Activated naive CD4-positive, alpha-beta T cell treated with anti-CD3 and anti-CD28 coated beads, Interleukin-2, amount 50 U/mL, for 72 hours (primary cell): ENCODE data around the gene DNAI7. TPM values are rescaled to one million over a fixed set of nuclear protein-coding genes. Genes with fewer than 3 reads are reported as not detected.

Experiments used
- ATAC-seq, 2 donors: fragments of 150-1000 bp; cut with Tn5 transposase; 2 replicates each; pipeline ENCODE4 v1.10.0; 2021; ENCODE audit warnings: mild to moderate bottlenecking in 2 of 2, moderate library complexity in 2 of 2
- DNase-seq, 2 donors: peaks; one replicate each; pipeline ENCODE4 v3.0.0; 2021 to 2022; ENCODE audit warnings: low spot score in 2 of 2
- H3K27ac Mint-ChIP-seq, 2 donors: one replicate each; pipeline ENCODE4 v1.8.0; 2022; ENCODE audit warnings: mild to moderate bottlenecking in 2 of 2, mixed read lengths in 2 of 2
- H3K36me3 Mint-ChIP-seq, 2 donors: one replicate each; pipeline ENCODE4 v1.8.0; 2022; ENCODE audit warnings: mixed read lengths in 2 of 2
- H3K9me3 Mint-ChIP-seq, 2 donors: one replicate each; pipeline ENCODE4 v1.8.0; 2022; ENCODE audit warnings: mixed read lengths in 2 of 2
- total RNA-seq, 2 donors: library from RNA; stranded (reverse); gene quantifications; one replicate each; pipeline ENCODE4 v1.2.3, GENCODE V29; 2022

Gene DNAI7
- total RNA-seq, 2 donors from 2014 or later = 0.35 TPM; not detected in 1

GRCh38 chr12:25190793-25191192 is 4.2 kb downstream of the DNAI7 start:
- H3K9me3 Mint-ChIP-seq = no peaks in the 10 kb centered on the region
- DNase-seq = no peak
- H3K27ac Mint-ChIP-seq = no peak overlapping the region
- no peak for ATAC-seq
- H3K36me3 Mint-ChIP-seq = peaks cover 9 to 10% of the 10 kb centered on the region in 2 donors

GRCh38 chr12:25189656-25190055 is 5.3 kb downstream of the DNAI7 start:
- H3K9me3 Mint-ChIP-seq = no peaks in the 10 kb centered on the region
- DNase-seq = no peak
- no peaks in the 10 kb centered on the region for H3K36me3 Mint-ChIP-seq
- H3K27ac Mint-ChIP-seq = no peak overlapping the region
- ATAC-seq = no peak

GRCh38 chr12:25187781-25188180 is 7.2 kb downstream of the DNAI7 start:
- H3K36me3 Mint-ChIP-seq = no peaks in the 10 kb centered on the region
- DNase-seq (no peak), ATAC-seq (no peak)
- H3K27ac Mint-ChIP-seq = peak overlapping the region in 1 of 2 donors; percentile 85
- no peaks in the 10 kb centered on the region for H3K9me3 Mint-ChIP-seq

- DNase-seq (no peak), ATAC-seq (peak; percentile 71 to 91)
- H3K27ac Mint-ChIP-seq = peak overlapping the region; percentile 36 to 85
- no peaks in the 10 kb centered on the region for H3K9me3 Mint-ChIP-seq
- H3K36me3 Mint-ChIP-seq = no peaks in the 10 kb centered on the region
Observed at GRCh38 chr12:25186788-25187402, 8.1 kb downstream of the DNAI7 start.

GRCh38 chr12:25186038-25186787 is 8.7 kb downstream of the DNAI7 start:
- peak overlapping the region; percentile 4 to 85 for H3K27ac Mint-ChIP-seq
- ATAC-seq (peak; percentile 62 to 76), DNase-seq (no peak)
- H3K36me3 Mint-ChIP-seq = no peaks in the 10 kb centered on the region
- no peaks in the 10 kb centered on the region for H3K9me3 Mint-ChIP-seq

GRCh38 chr12:25184132-25184531 is 10.8 kb downstream of the DNAI7 start:
- H3K9me3 Mint-ChIP-seq = no peaks in the 10 kb centered on the region
- no peak for DNase-seq
- H3K27ac Mint-ChIP-seq = no peak overlapping the region
- peak; percentile 14 to 39 for ATAC-seq
- H3K36me3 Mint-ChIP-seq = no peaks in the 10 kb centered on the region

- no peaks in the 10 kb centered on the region for H3K9me3 Mint-ChIP-seq
- no peak for DNase-seq
- H3K36me3 Mint-ChIP-seq = no peaks in the 10 kb centered on the region
- H3K27ac Mint-ChIP-seq = no peak overlapping the region
- no peak for ATAC-seq
Observed at GRCh38 chr12:25182765-25183164, 12.2 kb downstream of the DNAI7 start.

- Mint-ChIP-seq H3K9me3 (no peaks in the 10 kb centered on the region), H3K36me3 (no peaks in the 10 kb centered on the region), H3K27ac (no peak overlapping the region)
- no peak for ATAC-seq
- no peak for DNase-seq
Observed at GRCh38 chr12:25162866-25163265, 32.1 kb downstream of the DNAI7 start.

- Mint-ChIP-seq H3K27ac (no peak overlapping the region), H3K36me3 (no peaks in the 10 kb centered on the region), H3K9me3 (no peaks in the 10 kb centered on the region)
- no peak for DNase-seq
- ATAC-seq = no peak
Observed at GRCh38 chr12:25156061-25156460, 38.9 kb downstream of the DNAI7 start.

- DNase-seq (no peak), ATAC-seq (no peak)
- Mint-ChIP-seq H3K9me3 (no peaks in the 10 kb centered on the region), H3K27ac (peak overlapping the region in 1 of 2 donors; percentile 34), H3K36me3 (no peaks in the 10 kb centered on the region)
Observed at GRCh38 chr12:25155022-25155576, 39.9 kb downstream of the DNAI7 start.

- ATAC-seq = no peak
- no peaks in the 10 kb centered on the region for H3K36me3 Mint-ChIP-seq
- no peak overlapping the region for H3K27ac Mint-ChIP-seq
- no peak for DNase-seq
- no peaks in the 10 kb centered on the region for H3K9me3 Mint-ChIP-seq
Observed at GRCh38 chr12:25152055-25152454, 42.9 kb downstream of the DNAI7 start.

GRCh38 chr12:25151476-25151875 is 43.5 kb downstream of the DNAI7 start:
- no peak for DNase-seq
- Mint-ChIP-seq H3K27ac (no peak overlapping the region), H3K36me3 (no peaks in the 10 kb centered on the region), H3K9me3 (no peaks in the 10 kb centered on the region)
- ATAC-seq = no peak

GRCh38 chr12:25146686-25147085 is 48.3 kb downstream of the DNAI7 start:
- ATAC-seq (no peak), DNase-seq (no peak)
- Mint-ChIP-seq H3K9me3 (no peaks in the 10 kb centered on the region), H3K36me3 (no peaks in the 10 kb centered on the region), H3K27ac (no peak overlapping the region)

- DNase-seq = no peak
- Mint-ChIP-seq H3K27ac (no peak overlapping the region), H3K9me3 (no peaks in the 10 kb centered on the region), H3K36me3 (peaks cover 0 to 7% of the 10 kb centered on the region in 2 donors)
- ATAC-seq = no peak
Observed at GRCh38 chr12:25135531-25136154, 59.3 kb downstream of the DNAI7 start.

- ATAC-seq (no peak), DNase-seq (no peak)
- peaks cover 0 to 2% of the 10 kb centered on the region in 2 donors for H3K36me3 Mint-ChIP-seq
- no peaks in the 10 kb centered on the region for H3K9me3 Mint-ChIP-seq
- no peak overlapping the region for H3K27ac Mint-ChIP-seq
Observed at GRCh38 chr12:25131270-25131669, 63.7 kb downstream of the DNAI7 start.

GRCh38 chr12:25130741-25131188 is 64.2 kb downstream of the DNAI7 start:
- Mint-ChIP-seq H3K9me3 (no peaks in the 10 kb centered on the region), H3K36me3 (no peaks in the 10 kb centered on the region), H3K27ac (no peak overlapping the region)
- DNase-seq (no peak), ATAC-seq (no peak)

- no peak for ATAC-seq
- DNase-seq = no peak
- Mint-ChIP-seq H3K27ac (no peak overlapping the region), H3K36me3 (no peaks in the 10 kb centered on the region), H3K9me3 (no peaks in the 10 kb centered on the region)
Observed at GRCh38 chr12:25126746-25127145, 68.2 kb downstream of the DNAI7 start.
